Thoracic aorta (tissue), 2 donors: ENCODE measurements around the gene RSPO4. TPM values are rescaled to one million over a fixed set of nuclear protein-coding genes. Genes with fewer than 3 reads are reported as not detected.

Experiments used
- ATAC-seq: fragments of 150-250 bp; one replicate; pipeline ENCODE4 v1.8.0; 2017; ENCODE audit warnings: low read depth; ENCODE audit not compliant: insufficient number of reproducible peaks, low FRiP score
- DNase-seq: peaks from one replicate; pipeline ENCODE4 v3.0.0-alpha.2; 2020; ENCODE audit warnings: low spot score
- H3K27ac ChIP-seq, 2 donors: fragments of 200-600 bp; sonication (generic); 1 replicate in 1 of 2; 2 replicates in 1 of 2; pipeline ENCODE4 v1.5.1; 2016; ENCODE audit warnings: mild to moderate bottlenecking in 2 of 2, moderate library complexity in 2 of 2
- H3K27me3 ChIP-seq: fragments of 200-600 bp; sonication (generic); replicated peaks from 2 replicates; pipeline ENCODE4 v1.6.0; 2016; ENCODE audit warnings: mild to moderate bottlenecking; ENCODE audit not compliant: insufficient read depth
- H3K36me3 ChIP-seq: fragments of 200-600 bp; sonication (generic); one replicate; pipeline ENCODE4 v1.5.1; 2016
- H3K4me1 ChIP-seq, 2 donors: fragments of 200-600 bp; sonication (generic); 1 replicate in 1 of 2; 2 replicates in 1 of 2; pipeline versions ENCODE4 v1.5.1 to v1.6.0; 2016; ENCODE audit warnings: low read depth in 2 of 2, mild to moderate bottlenecking in 1 of 2; ENCODE audit not compliant: control insufficient read depth in 1 of 2
- H3K4me3 ChIP-seq: fragments of 200-600 bp; sonication (generic); 2 replicates; pipeline ENCODE4 v1.5.1; 2016; ENCODE audit warnings: mild to moderate bottlenecking
- H3K9me3 ChIP-seq: fragments of 200-600 bp; sonication (generic); 2 replicates; pipeline ENCODE4 v1.5.1; 2016
- CTCF ChIP-seq: fragments of 200-600 bp; sonication (generic); IDR thresholded peaks from one replicate; pipeline ENCODE4 v1.5.1; 2019; ENCODE audit warnings: antibody characterized with exemption
- total RNA-seq, 2 donors: library from RNA; depleted of rRNA; stranded (reverse); fragments of >200 nt; gene quantifications; one replicate each; pipeline versions ENCODE4 v1.1.0 to v1.2.3, GENCODE V29; 2016

The RSPO4 gene
- total RNA-seq, 2 donors from 2014 or later: not detected

GRCh38 chr20:931401-931800 is 70.7 kb downstream of the RSPO4 start:
- H3K27ac ChIP-seq: no peak overlapping the region
- H3K4me1 ChIP-seq: no peaks in the 10 kb centered on the region
- peaks cover 3% of the 10 kb centered on the region for H3K9me3 ChIP-seq
- H3K27me3 ChIP-seq: no peaks in the 10 kb centered on the region
- DNase-seq: no peak
- no peaks in the 10 kb centered on the region for H3K36me3 ChIP-seq
- ATAC-seq: no peak
- no peak overlapping the region for H3K4me3 ChIP-seq
- no peak for TF ChIP-seq CTCF

- no peaks in the 10 kb centered on the region for H3K9me3 ChIP-seq
- no peaks in the 10 kb centered on the region for H3K4me1 ChIP-seq
- DNase-seq (no peak), ATAC-seq (no peak)
- no peak for TF ChIP-seq CTCF
- no peaks in the 10 kb centered on the region for H3K36me3 ChIP-seq
- no peak overlapping the region for H3K4me3 ChIP-seq
- no peaks in the 10 kb centered on the region for H3K27me3 ChIP-seq
- no peak overlapping the region for H3K27ac ChIP-seq
These were observed 75.4 kb downstream of the RSPO4 start for GRCh38 chr20:926670-927069.

- no peaks in the 10 kb centered on the region for H3K9me3 ChIP-seq
- TF ChIP-seq CTCF: no peak
- DNase-seq: no peak
- no peak overlapping the region for H3K4me3 ChIP-seq
- H3K36me3 ChIP-seq: no peaks in the 10 kb centered on the region
- no peaks in the 10 kb centered on the region for H3K4me1 ChIP-seq
- H3K27ac ChIP-seq: no peak overlapping the region
- no peak for ATAC-seq
- no peaks in the 10 kb centered on the region for H3K27me3 ChIP-seq
These were observed 76.6 kb downstream of the RSPO4 start for GRCh38 chr20:925516-925915.

GRCh38 chr20:924639-925038 is 77.5 kb downstream of the RSPO4 start:
- no peaks in the 10 kb centered on the region for H3K9me3 ChIP-seq
- no peak for TF ChIP-seq CTCF

GRCh38 chr20:922781-923180 is 79.3 kb downstream of the RSPO4 start:
- H3K9me3 ChIP-seq: no peaks in the 10 kb centered on the region
- no peaks in the 10 kb centered on the region for H3K4me1 ChIP-seq
- no peaks in the 10 kb centered on the region for H3K36me3 ChIP-seq
- DNase-seq (no peak), ATAC-seq (no peak)
- H3K27me3 ChIP-seq: no peaks in the 10 kb centered on the region
- no peak for TF ChIP-seq CTCF
- H3K27ac ChIP-seq: no peak overlapping the region
- no peak overlapping the region for H3K4me3 ChIP-seq

More at GRCh38 chr20:924639-925038, 77.5 kb downstream of the RSPO4 start:
- Histone ChIP-seq H3K4me1 (no peaks in the 10 kb centered on the region), H3K27ac (no peak overlapping the region), H3K36me3 (no peaks in the 10 kb centered on the region), H3K27me3 (no peaks in the 10 kb centered on the region), H3K4me3 (no peak overlapping the region)
- ATAC-seq (no peak), DNase-seq (no peak)
